H9 (cell line): ENCODE data around the gene PPOX. TPM values are rescaled to one million over a fixed set of nuclear protein-coding genes. Genes with fewer than 3 reads are reported as not detected.

Experiments used
- DNase-seq: peaks from one replicate; pipeline ENCODE4 v3.0.0-alpha.2; 2017
- H2AFZ ChIP-seq: one replicate; pipeline ENCODE4 v1.6.1; 2013; ENCODE audit warnings: mild to moderate bottlenecking, low read length, control low read depth, moderate library complexity
- H2AK5ac ChIP-seq: 2 replicates; pipeline ENCODE4 v1.6.1; 2013; ENCODE audit warnings: low read length, control low read depth, mixed read lengths; ENCODE audit not compliant: insufficient read length
- H2BK120ac ChIP-seq: one replicate; pipeline ENCODE4 v1.6.1; 2013; ENCODE audit warnings: low read depth, mild to moderate bottlenecking, low read length, control low read depth, inconsistent platforms; ENCODE audit not compliant: poor library complexity, severe bottlenecking
- H2BK12ac ChIP-seq: 2 replicates; pipeline ENCODE4 v1.6.1; 2013; ENCODE audit warnings: low read length, control low read depth, mixed read lengths, low read depth; ENCODE audit not compliant: insufficient read length
- H2BK15ac ChIP-seq: 2 replicates; pipeline ENCODE4 v1.6.1; 2013; ENCODE audit warnings: low read depth, low read length, control low read depth
- H2BK20ac ChIP-seq: one replicate; pipeline ENCODE4 v1.6.1; 2013; ENCODE audit warnings: low read depth, mild to moderate bottlenecking, low read length, control low read depth, inconsistent platforms; ENCODE audit not compliant: poor library complexity, severe bottlenecking
- H2BK5ac ChIP-seq: 2 replicates; pipeline ENCODE4 v1.6.1; 2013; ENCODE audit warnings: low read length, control low read depth, mixed read lengths; ENCODE audit not compliant: insufficient read length
- H3K14ac ChIP-seq: 2 replicates; pipeline ENCODE4 v1.6.1; 2013; ENCODE audit warnings: low read length, control low read depth; ENCODE audit not compliant: insufficient read depth
- H3K18ac ChIP-seq: 2 replicates; pipeline ENCODE4 v1.6.1; 2013; ENCODE audit warnings: low read depth, mild to moderate bottlenecking, mixed read lengths, low read length, control low read depth; ENCODE audit not compliant: insufficient read length
- H3K23ac ChIP-seq: 2 replicates; pipeline ENCODE4 v1.6.1; 2013; ENCODE audit warnings: low read length, control low read depth, mixed read lengths, low read depth; ENCODE audit not compliant: insufficient read length
- H3K23me2 ChIP-seq: 2 replicates; pipeline ENCODE4 v1.6.1; 2013; ENCODE audit warnings: low read depth, mild to moderate bottlenecking, mixed read lengths, low read length, control low read depth; ENCODE audit not compliant: insufficient read length, poor library complexity, severe bottlenecking
- H3K27ac ChIP-seq: 2 replicates; pipeline ENCODE4 v1.5.1; 2013; ENCODE audit warnings: low read length, control low read depth, mixed read lengths, low read depth; ENCODE audit not compliant: insufficient read length
- H3K27me3 ChIP-seq: 2 replicates; pipeline ENCODE4 v1.6.1; 2013; ENCODE audit warnings: low read length, control low read depth, inconsistent platforms; ENCODE audit not compliant: insufficient read depth
- H3K4ac ChIP-seq: 2 replicates; pipeline ENCODE4 v1.6.1; 2013; ENCODE audit warnings: low read depth, mild to moderate bottlenecking, control low read depth, inconsistent platforms, low read length, moderate library complexity
- H3K4me1 ChIP-seq: 2 replicates; pipeline ENCODE4 v1.6.1; 2013; ENCODE audit warnings: low read length, control low read depth, inconsistent platforms; ENCODE audit not compliant: insufficient read depth
- H3K4me2 ChIP-seq: 2 replicates; pipeline ENCODE4 v1.6.1; 2013; ENCODE audit warnings: low read length, control low read depth, mixed read lengths; ENCODE audit not compliant: insufficient read length, insufficient read depth
- H3K56ac ChIP-seq: 2 replicates; pipeline ENCODE4 v1.6.1; 2013; ENCODE audit warnings: low read depth, mild to moderate bottlenecking, mixed read lengths, low read length, control low read depth; ENCODE audit not compliant: insufficient read length
- H3K79me1 ChIP-seq: 2 replicates; pipeline ENCODE4 v1.6.1; 2013; ENCODE audit warnings: low read depth, mild to moderate bottlenecking, moderate library complexity, low read length, control low read depth, inconsistent platforms; ENCODE audit not compliant: insufficient read depth, poor library complexity, severe bottlenecking
- H3K79me2 ChIP-seq: 2 replicates; pipeline ENCODE4 v1.6.1; 2013; ENCODE audit warnings: low read length, control low read depth, inconsistent platforms; ENCODE audit not compliant: insufficient read depth
- H3K9ac ChIP-seq: 2 replicates; pipeline ENCODE4 v1.6.1; 2013; ENCODE audit warnings: low read length, control low read depth, mixed read lengths; ENCODE audit not compliant: insufficient read length; ENCODE audit errors: extremely low read depth
- H3K9me3 ChIP-seq: one replicate; pipeline ENCODE4 v1.6.1; 2013; ENCODE audit warnings: low read depth, low read length, inconsistent platforms; ENCODE audit not compliant: control insufficient read depth
- H3T11ph ChIP-seq: one replicate; pipeline ENCODE4 v1.6.1; 2013; ENCODE audit warnings: mild to moderate bottlenecking, low read length, control low read depth, inconsistent platforms
- H4K20me1 ChIP-seq: one replicate; pipeline ENCODE4 v1.6.1; 2013; ENCODE audit not compliant: control insufficient read depth, insufficient read length, insufficient read depth
- H4K5ac ChIP-seq: 2 replicates; pipeline ENCODE4 v1.6.1; 2013; ENCODE audit warnings: low read depth, mild to moderate bottlenecking, mixed read lengths, low read length, control low read depth; ENCODE audit not compliant: insufficient read length
- H4K8ac ChIP-seq: replicated peaks from 2 replicates; pipeline ENCODE4 v1.6.1; 2013; ENCODE audit warnings: low read length, control low read depth, mixed read lengths, low read depth; ENCODE audit not compliant: insufficient read length
- H4K91ac ChIP-seq: 2 replicates; pipeline ENCODE4 v1.6.1; 2013; ENCODE audit warnings: low read depth, mild to moderate bottlenecking, moderate library complexity, mixed read lengths, low read length, control low read depth; ENCODE audit not compliant: insufficient read length
- H3K27ac Mint-ChIP-seq, 3 experiments: 2 replicates in 2 of 3; 3 replicates in 1 of 3; pipeline ENCODE4 v1.8.0; 2020 to 2021; ENCODE audit warnings: mixed read lengths in 3 of 3, mild to moderate bottlenecking in 1 of 3, moderate library complexity in 1 of 3
- H3K27me3 Mint-ChIP-seq: 2 replicates; pipeline ENCODE4 v1.8.0; 2021; ENCODE audit warnings: low read depth, mild to moderate bottlenecking, moderate library complexity, mixed read lengths
- H3K36me3 Mint-ChIP-seq, 3 experiments: 2 replicates in 2 of 3; 3 replicates in 1 of 3; pipeline ENCODE4 v1.8.0; 2020 to 2021; ENCODE audit warnings: low read depth in 3 of 3, mixed read lengths in 3 of 3; ENCODE audit not compliant: insufficient read depth in 1 of 3
- H3K4me1 Mint-ChIP-seq, 2 experiments: 2 replicates each; pipeline ENCODE4 v1.8.0; 2020; ENCODE audit warnings: mixed read lengths in 2 of 2
- H3K4me3 Mint-ChIP-seq, 2 experiments: 2 replicates in 1 of 2; 3 replicates in 1 of 2; pipeline ENCODE4 v1.8.0; 2020 to 2021; ENCODE audit warnings: mild to moderate bottlenecking in 2 of 2, mixed read lengths in 2 of 2, moderate library complexity in 1 of 2
- H3K9me3 Mint-ChIP-seq, 2 experiments: 2 replicates in 1 of 2; 3 replicates in 1 of 2; pipeline ENCODE4 v1.8.0; 2020; ENCODE audit warnings: mild to moderate bottlenecking in 2 of 2, mixed read lengths in 2 of 2, moderate library complexity in 1 of 2
- WGBS: extraction: QIAGEN DNeasy Blood & Tissue Kit; methylation state at CpG from one replicate; pipeline ENCODE4 v1.1.7; 2013; ENCODE audit warnings: missing lambda C conversion rate, low lambda C conversion rate, mixed read lengths; ENCODE audit not compliant: insufficient read length; ENCODE audit errors: extremely low coverage; 5-methylcytosine and 5-hydroxymethylcytosine counted together
- total RNA-seq: library from RNA; stranded (reverse); gene quantifications from 2 replicates; pipeline ENCODE4 v1.2.1, GENCODE V29; 2021
- TF ChIP-seq, protein P1 (sequence below): fragments of 200-600 bp; sonication (generic); conservative IDR thresholded peaks from 3 replicates; pipeline ENCODE4 v1.8.0; 2021; ENCODE audit warnings: antibody characterized with exemption, mild to moderate bottlenecking

The PPOX gene
- total RNA-seq, 1 experiment from 2014 or later = 39.8 TPM

DNA sequence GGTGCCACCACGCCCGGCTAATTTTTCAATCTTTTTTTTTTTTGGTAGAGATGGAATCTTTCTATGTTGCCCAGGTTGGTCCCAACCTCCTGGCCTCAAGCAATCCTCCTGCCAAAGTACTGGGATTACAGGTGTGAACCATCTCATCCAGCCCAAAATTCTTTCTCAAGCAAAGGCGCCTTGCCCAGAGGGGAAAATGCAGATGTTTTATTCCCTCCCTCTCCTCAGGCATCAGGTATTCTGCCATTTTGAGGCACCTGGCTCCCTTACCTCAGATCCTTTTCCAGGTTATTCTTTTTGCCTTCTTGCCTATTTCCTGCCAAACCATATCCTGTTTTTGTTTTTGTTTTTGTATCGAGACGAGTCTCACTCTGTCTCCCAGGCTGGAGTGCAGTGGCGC lies 22.2 kb downstream of the PPOX start:
- H3K4me1 Mint-ChIP-seq = peaks cover 7 to 12% of the 10 kb centered on the region in 2 experiments
- TF ChIP-seq, protein P1, sequence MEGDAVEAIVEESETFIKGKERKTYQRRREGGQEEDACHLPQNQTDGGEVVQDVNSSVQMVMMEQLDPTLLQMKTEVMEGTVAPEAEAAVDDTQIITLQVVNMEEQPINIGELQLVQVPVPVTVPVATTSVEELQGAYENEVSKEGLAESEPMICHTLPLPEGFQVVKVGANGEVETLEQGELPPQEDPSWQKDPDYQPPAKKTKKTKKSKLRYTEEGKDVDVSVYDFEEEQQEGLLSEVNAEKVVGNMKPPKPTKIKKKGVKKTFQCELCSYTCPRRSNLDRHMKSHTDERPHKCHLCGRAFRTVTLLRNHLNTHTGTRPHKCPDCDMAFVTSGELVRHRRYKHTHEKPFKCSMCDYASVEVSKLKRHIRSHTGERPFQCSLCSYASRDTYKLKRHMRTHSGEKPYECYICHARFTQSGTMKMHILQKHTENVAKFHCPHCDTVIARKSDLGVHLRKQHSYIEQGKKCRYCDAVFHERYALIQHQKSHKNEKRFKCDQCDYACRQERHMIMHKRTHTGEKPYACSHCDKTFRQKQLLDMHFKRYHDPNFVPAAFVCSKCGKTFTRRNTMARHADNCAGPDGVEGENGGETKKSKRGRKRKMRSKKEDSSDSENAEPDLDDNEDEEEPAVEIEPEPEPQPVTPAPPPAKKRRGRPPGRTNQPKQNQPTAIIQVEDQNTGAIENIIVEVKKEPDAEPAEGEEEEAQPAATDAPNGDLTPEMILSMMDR = no peak
- WGBS = no CpG with 5 or more reads among the region's 6 CpGs
- H3K27me3 Mint-ChIP-seq = no peaks in the 10 kb centered on the region
- Histone ChIP-seq H3K79me1 (no peaks in the 10 kb centered on the region), H2AFZ (no peak overlapping the region), H4K20me1 (peaks cover 3% of the 10 kb centered on the region), H3K27me3 (no peaks in the 10 kb centered on the region), H2BK20ac (no peak overlapping the region), H3K56ac (no peak overlapping the region), H3K4me1 (no peaks in the 10 kb centered on the region), H3K79me2 (no peaks in the 10 kb centered on the region), H2AK5ac (no peak overlapping the region), H3K23me2 (no peaks in the 10 kb centered on the region), H3K27ac (no peak overlapping the region), H4K91ac (no peak overlapping the region), H2BK120ac (no peak overlapping the region), H3K4ac (no peak overlapping the region), H3K18ac (no peak overlapping the region), H3T11ph (no peak overlapping the region), H4K5ac (no peak overlapping the region), H2BK12ac (no peak overlapping the region), H4K8ac (no peak overlapping the region), H3K9me3 (no peaks in the 10 kb centered on the region), H3K9ac (no peak overlapping the region), H3K14ac (no peak overlapping the region), H2BK15ac (no peak overlapping the region), H3K4me2 (no peak overlapping the region), H3K23ac (no peak overlapping the region), H2BK5ac (no peak overlapping the region)
- H3K4me3 Mint-ChIP-seq = no peak overlapping the region; a peak in 1 of 5 replicates
- peaks cover 0 to 17% (median 10%) of the 10 kb centered on the region in 3 experiments; a peak in 4 of 7 replicates for H3K36me3 Mint-ChIP-seq
- no peaks in the 10 kb centered on the region for H3K9me3 Mint-ChIP-seq
- DNase-seq = no peak
- H3K27ac Mint-ChIP-seq = no peak overlapping the region; a peak in 1 of 7 replicates
